Gastroesophageal sphincter (tissue), 3 donors: ENCODE results near the gene ENTPD2.
"Not testable (repeated sequence)": the region's sequence is repeated elsewhere in the genome, so short reads cannot be mapped to it uniquely, and the experiment has no call there.

Source experiments
- CTCF ChIP-seq, 4 experiments: fragments of 200-600 bp in 2 of 4; fragments of 450-650 bp in 2 of 4; sonication (generic) in 1 of 4; IDR thresholded peaks; one replicate each; pipeline ENCODE4 v1.5.1; 2017 to 2019; ENCODE audit warnings: antibody characterized with exemption in 4 of 4, mild to moderate bottlenecking in 2 of 4, moderate library complexity in 2 of 4
- EP300 ChIP-seq: sonication (generic); formaldehyde crosslinking; IDR thresholded peaks from one replicate; pipeline ENCODE4 v1.6.1; 2017; ENCODE audit warnings: antibody characterized with exemption, mild to moderate bottlenecking
- POLR2A ChIP-seq, 2 donors: fragments of 450-650 bp; IDR thresholded peaks; one replicate each; pipeline ENCODE4 v1.6.1; 2017; ENCODE audit warnings: antibody characterized with exemption in 2 of 2, mild to moderate bottlenecking in 2 of 2, moderate library complexity in 1 of 2
- POLR2AphosphoS5 ChIP-seq: sonication (generic); formaldehyde crosslinking; IDR thresholded peaks from one replicate; pipeline ENCODE4 v1.6.1; 2017; ENCODE audit warnings: antibody characterized with exemption

- TF ChIP-seq POLR2A (IDR thresholded peaks at IDR 0.05); EP300; POLR2AphosphoS5: not testable (repeated sequence)
- peak in 3 of 4 experiments; percentile 34 to 43 (median 40) for TF ChIP-seq CTCF (IDR thresholded peaks at IDR 0.05)
Observed at GRCh38 chr9:137004285-137004684, 49.6 kb downstream of the ENTPD2 start.
